K562 (cell line): ENCODE data around the gene PIK3CB. TPM values are rescaled to one million over a fixed set of nuclear protein-coding genes. Genes with fewer than 3 reads are reported as not detected.

Source experiments
- CREM ChIP-seq: IDR thresholded peaks from 2 replicates; pipeline ENCODE4 v1.6.1; 2014; ENCODE audit warnings: antibody characterized with exemption, low read depth
- CTBP1 ChIP-seq: fragments of 450-650 bp; IDR thresholded peaks from 2 replicates; pipeline ENCODE4 v1.6.1; 2016; ENCODE audit warnings: borderline replicate concordance
- CUX1 ChIP-seq: fragments of 200-800 bp; sonication (Bioruptor generic); IDR thresholded peaks from 2 replicates; pipeline ENCODE4 v1.6.1; 2016; ENCODE audit warnings: missing genetic modification characterization, missing compliant biosample characterization
- ERF ChIP-seq: fragments of 450-650 bp; formaldehyde crosslinking; IDR thresholded peaks from 2 replicates; pipeline ENCODE4 v1.4.0; 2020; ENCODE audit warnings: mild to moderate bottlenecking, mixed read lengths
- HDAC8 ChIP-seq: fragments of 450-650 bp; IDR thresholded peaks from 2 replicates; pipeline ENCODE4 v1.6.1; 2016; ENCODE audit warnings: mild to moderate bottlenecking, missing genetic modification characterization, moderate library complexity, missing compliant biosample characterization
- HIVEP1 ChIP-seq: fragments of 250-450 bp; sonication (Bioruptor Pico); IDR thresholded peaks from 2 replicates; pipeline ENCODE4 v1.4.0; 2020; ENCODE audit warnings: mild to moderate bottlenecking
- MAFF ChIP-seq: IDR thresholded peaks from 2 replicates; pipeline ENCODE4 v1.6.1; 2012; ENCODE audit warnings: low read length, improper control_type of control experiment
- PRMT5 ChIP-seq: sonication (generic); formaldehyde crosslinking; IDR thresholded peaks from 2 replicates; pipeline ENCODE4 v1.5.0; 2020; ENCODE audit warnings: missing genetic modification reagents
- SMARCC2 ChIP-seq: fragments of 450-650 bp; IDR thresholded peaks from 2 replicates; pipeline ENCODE4 v1.6.1; 2017; ENCODE audit warnings: antibody characterized with exemption, moderate library complexity, mild to moderate bottlenecking, low read depth
- TAF1 ChIP-seq: IDR thresholded peaks from 2 replicates; pipeline ENCODE4 v1.6.1; 2011; ENCODE audit warnings: mild to moderate bottlenecking, low read length, moderate library complexity; ENCODE audit not compliant: insufficient read depth, control insufficient read depth, severe bottlenecking; ENCODE audit errors: extremely low read depth
- TEAD4 ChIP-seq, 2 experiments: sonication (generic) in 1 of 2; formaldehyde crosslinking in 1 of 2; IDR thresholded peaks; 2 replicates each; pipeline versions ENCODE4 v1.6.1 to v1.8.0; 2012 to 2022; ENCODE audit warnings: borderline replicate concordance in 1 of 2, inconsistent platforms in 1 of 2, low read length in 1 of 2, mild to moderate bottlenecking in 1 of 2, missing genetic modification reagents in 1 of 2
- ZBTB12 ChIP-seq: fragments of 250-450 bp; sonication (Bioruptor Pico); IDR thresholded peaks from 2 replicates; pipeline ENCODE4 v1.4.0; 2020
- ZNF395 ChIP-seq: fragments of 200-800 bp; sonication (Bioruptor generic); IDR thresholded peaks from 2 replicates; pipeline ENCODE4 v1.6.1; 2017; ENCODE audit warnings: missing genetic modification characterization, missing compliant biosample characterization
- ZNF408 ChIP-seq: fragments of 250-450 bp; sonication (Bioruptor Pico); IDR thresholded peaks from 2 replicates; pipeline ENCODE4 v1.4.0; 2020; ENCODE audit warnings: low read depth, mild to moderate bottlenecking, moderate library complexity
- polyA plus RNA-seq, 8 experiments: library from polyadenylated mRNA; depleted of rRNA in 4 of 8; stranded (reverse) in 5 of 8; unstranded in 3 of 8; fragments of >200 nt; fragmentation: Nextera tagmentation in 2 of 8; fragmentation: Illumina TruSeq in 1 of 8; extraction: Ambion mirVana in 2 of 8; extraction: Trizol in 1 of 8; gene quantifications; 2 replicates each; pipeline versions ENCODE4 v1.2.1 to v1.2.3, GENCODE V29; 2011 to 2014; ENCODE audit warnings: inconsistent platforms in 1 of 8, missing spikeins in 1 of 8
- total RNA-seq, 7 experiments: library from RNA; depleted of rRNA in 6 of 7; stranded (reverse); fragments of >200 nt in 6 of 7; fragmentation: Illumina TruSeq in 2 of 7; extraction: Trizol in 2 of 7; gene quantifications; 2 replicates each; pipeline versions ENCODE4 v1.2.1 to v1.2.3, GENCODE V29; 2011 to 2021; ENCODE audit warnings: low replicate concordance in 1 of 7
- TF ChIP-seq, protein P1 (sequence below): fragments of 450-650 bp; IDR thresholded peaks from 2 replicates; pipeline ENCODE4 v1.6.1; 2016
- TF ChIP-seq, protein P2 (sequence below): fragments of 250-450 bp; sonication (Bioruptor Pico); IDR thresholded peaks from 2 replicates; pipeline ENCODE4 v1.8.0; 2022; ENCODE audit warnings: moderate library complexity, mild to moderate bottlenecking, inconsistent platforms
- TF ChIP-seq, protein P3 (sequence below): IDR thresholded peaks from 2 replicates; pipeline ENCODE4 v1.6.1; 2011; ENCODE audit not compliant: insufficient read length; ENCODE audit errors: extremely low read depth

The PIK3CB gene
- total and polyA plus RNA-seq, 9 of the 15 experiments (the other 6 are each of a cell fraction or from before 2014, with no cell fraction given), result 15.3 to 62.6 (median 28.3) TPM

DNA sequence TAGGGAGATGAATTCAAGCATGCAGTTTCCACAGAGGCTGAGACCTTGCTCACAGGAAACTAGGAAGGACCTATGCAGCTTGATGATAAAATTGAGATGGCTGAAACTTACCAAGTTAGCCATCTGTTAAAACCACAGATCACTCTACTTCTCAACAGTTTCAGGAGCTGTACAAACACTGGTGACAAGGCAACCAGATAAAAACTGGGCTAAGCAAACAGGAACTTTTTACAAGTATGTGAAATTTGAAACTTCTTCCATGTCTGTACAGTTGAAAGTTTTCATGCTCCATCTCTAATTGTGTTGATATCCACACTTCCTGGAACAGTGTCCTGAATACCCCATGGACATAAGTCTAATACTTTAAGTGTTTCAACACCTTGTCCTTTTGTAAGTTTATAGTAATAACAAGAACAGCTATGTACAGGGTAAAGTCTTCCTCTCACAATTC, 147.9 kb downstream of the PIK3CB start (continued):
- TF ChIP-seq CUX1 (CRISPR knock-in tag), result no peak
- TF ChIP-seq, protein P1, sequence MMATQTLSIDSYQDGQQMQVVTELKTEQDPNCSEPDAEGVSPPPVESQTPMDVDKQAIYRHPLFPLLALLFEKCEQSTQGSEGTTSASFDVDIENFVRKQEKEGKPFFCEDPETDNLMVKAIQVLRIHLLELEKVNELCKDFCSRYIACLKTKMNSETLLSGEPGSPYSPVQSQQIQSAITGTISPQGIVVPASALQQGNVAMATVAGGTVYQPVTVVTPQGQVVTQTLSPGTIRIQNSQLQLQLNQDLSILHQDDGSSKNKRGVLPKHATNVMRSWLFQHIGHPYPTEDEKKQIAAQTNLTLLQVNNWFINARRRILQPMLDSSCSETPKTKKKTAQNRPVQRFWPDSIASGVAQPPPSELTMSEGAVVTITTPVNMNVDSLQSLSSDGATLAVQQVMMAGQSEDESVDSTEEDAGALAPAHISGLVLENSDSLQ, result peak; percentile 54
- no peak for TF ChIP-seq ZNF408 (CRISPR knock-in tag)
- peak; percentile 49; the same call in 1 of the 2 replicates for TF ChIP-seq CTBP1
- TF ChIP-seq, protein P2, sequence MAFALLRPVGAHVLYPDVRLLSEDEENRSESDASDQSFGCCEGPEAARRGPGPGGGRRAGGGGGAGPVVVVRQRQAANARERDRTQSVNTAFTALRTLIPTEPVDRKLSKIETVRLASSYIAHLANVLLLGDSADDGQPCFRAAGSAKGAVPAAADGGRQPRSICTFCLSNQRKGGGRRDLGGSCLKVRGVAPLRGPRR (CRISPR knock-in tag), result no peak
- TF ChIP-seq TAF1, result no peak
- TF ChIP-seq CREM, result peak; percentile 56; the same call in 1 of the 2 replicates
- TF ChIP-seq TEAD4 (IDR thresholded peaks at IDR 0.05; ENCODE audit: low read length), result peak; percentile 83
- no peak for TF ChIP-seq TEAD4 (CRISPR knock-in tag; IDR thresholded peaks at IDR 0.05; ENCODE audit: borderline replicate concordance)
- TF ChIP-seq, protein P3, sequence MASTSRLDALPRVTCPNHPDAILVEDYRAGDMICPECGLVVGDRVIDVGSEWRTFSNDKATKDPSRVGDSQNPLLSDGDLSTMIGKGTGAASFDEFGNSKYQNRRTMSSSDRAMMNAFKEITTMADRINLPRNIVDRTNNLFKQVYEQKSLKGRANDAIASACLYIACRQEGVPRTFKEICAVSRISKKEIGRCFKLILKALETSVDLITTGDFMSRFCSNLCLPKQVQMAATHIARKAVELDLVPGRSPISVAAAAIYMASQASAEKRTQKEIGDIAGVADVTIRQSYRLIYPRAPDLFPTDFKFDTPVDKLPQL, result no peak
- 0 out of 2 replicates have a peak, but pooled peaks have one; percentile 58 for TF ChIP-seq SMARCC2
- TF ChIP-seq ZBTB12 (CRISPR knock-in tag), result 0 out of 2 replicates have a peak, but pooled peaks have one; percentile 27
- no peak for TF ChIP-seq HIVEP1
- no peak for TF ChIP-seq HDAC8 (tag)
- TF ChIP-seq MAFF, result peak; percentile 45; the same call in 1 of the 2 replicates
- TF ChIP-seq ERF (CRISPR knock-in tag), result no peak
- TF ChIP-seq ZNF395 (CRISPR knock-in tag), result peak; percentile 61; the same call in 1 of the 2 replicates
- no peak for TF ChIP-seq PRMT5
